GM12875 (cell line): Measurements from ENCODE around the gene SNUPN.

Experiments used
- H3K4me3 ChIP-seq: one replicate; pipeline ENCODE4 v1.5.1; 2011; ENCODE audit warnings: low read depth, low read length, control low read depth
- TF ChIP-seq, protein P1 (sequence below): IDR thresholded peaks from 2 replicates; pipeline ENCODE4 v1.5.1; 2011; ENCODE audit warnings: low read depth, mild to moderate bottlenecking, control low read depth, inconsistent platforms, low read length, moderate library complexity, borderline replicate concordance; ENCODE audit not compliant: insufficient read depth

Gene SNUPN

DNA sequence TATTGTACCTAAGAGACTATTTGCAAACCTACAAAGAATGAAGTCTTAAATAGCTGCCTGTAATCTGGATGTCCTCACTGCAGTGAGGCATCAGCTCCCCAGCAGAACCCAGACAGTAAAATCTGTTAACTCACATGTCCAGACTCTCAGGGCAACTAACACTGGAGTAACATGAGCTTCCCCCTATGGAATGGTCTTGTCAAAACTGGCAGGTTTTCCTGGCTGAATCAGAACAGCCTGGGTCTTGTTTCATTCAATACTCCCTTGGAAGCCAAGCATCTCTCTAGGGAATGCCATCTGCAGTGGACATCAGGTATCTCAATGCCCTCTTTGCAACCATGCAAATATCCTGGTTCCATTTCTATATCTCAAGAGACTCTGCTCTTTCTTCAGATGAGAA lies 70.8 kb downstream of the SNUPN start:
- TF ChIP-seq, protein P1, sequence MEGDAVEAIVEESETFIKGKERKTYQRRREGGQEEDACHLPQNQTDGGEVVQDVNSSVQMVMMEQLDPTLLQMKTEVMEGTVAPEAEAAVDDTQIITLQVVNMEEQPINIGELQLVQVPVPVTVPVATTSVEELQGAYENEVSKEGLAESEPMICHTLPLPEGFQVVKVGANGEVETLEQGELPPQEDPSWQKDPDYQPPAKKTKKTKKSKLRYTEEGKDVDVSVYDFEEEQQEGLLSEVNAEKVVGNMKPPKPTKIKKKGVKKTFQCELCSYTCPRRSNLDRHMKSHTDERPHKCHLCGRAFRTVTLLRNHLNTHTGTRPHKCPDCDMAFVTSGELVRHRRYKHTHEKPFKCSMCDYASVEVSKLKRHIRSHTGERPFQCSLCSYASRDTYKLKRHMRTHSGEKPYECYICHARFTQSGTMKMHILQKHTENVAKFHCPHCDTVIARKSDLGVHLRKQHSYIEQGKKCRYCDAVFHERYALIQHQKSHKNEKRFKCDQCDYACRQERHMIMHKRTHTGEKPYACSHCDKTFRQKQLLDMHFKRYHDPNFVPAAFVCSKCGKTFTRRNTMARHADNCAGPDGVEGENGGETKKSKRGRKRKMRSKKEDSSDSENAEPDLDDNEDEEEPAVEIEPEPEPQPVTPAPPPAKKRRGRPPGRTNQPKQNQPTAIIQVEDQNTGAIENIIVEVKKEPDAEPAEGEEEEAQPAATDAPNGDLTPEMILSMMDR = no peak
- no peak overlapping the region for H3K4me3 ChIP-seq

DNA sequence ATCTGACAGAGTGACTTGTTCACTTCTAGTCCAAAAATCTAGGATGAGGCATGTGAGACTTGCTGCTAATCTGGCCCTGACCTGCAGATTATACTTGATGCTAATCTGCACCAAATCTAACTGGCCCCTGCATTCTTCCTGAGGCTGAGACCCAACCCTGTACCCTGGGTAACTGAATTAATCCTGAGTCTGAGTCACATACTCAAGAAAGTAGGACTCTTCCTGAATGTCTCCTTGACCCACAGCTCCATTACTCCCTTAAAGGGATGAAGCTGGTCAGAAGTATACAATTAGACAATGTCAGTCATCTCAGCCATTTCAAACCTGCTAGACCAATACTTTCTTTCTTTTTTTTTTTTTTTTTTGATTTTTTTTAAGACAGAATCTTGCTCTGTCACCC lies 71.9 kb downstream of the SNUPN start:
- H3K4me3 ChIP-seq = no peak overlapping the region
- TF ChIP-seq, protein P1 = no peak

DNA sequence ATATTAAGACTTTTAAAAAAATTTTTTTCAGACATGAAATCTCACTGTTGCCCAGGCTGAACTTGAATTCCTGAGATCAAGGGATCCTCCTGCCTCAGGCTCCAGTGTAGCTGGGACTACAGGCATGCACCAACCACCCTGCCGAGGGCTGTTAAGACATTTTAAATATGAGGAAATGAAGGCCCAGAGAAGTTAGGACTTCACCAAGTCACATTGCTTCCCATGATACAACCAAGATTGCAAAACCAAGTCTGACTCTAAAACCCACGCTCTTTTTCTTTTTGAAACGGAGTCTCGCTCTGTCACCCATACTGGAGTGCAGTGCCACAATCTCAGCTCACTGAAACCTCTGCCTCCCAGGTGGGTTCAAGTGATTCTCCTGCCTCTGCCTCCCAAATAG lies 74.4 kb downstream of the SNUPN start:
- H3K4me3 ChIP-seq = no peak overlapping the region
- TF ChIP-seq, protein P1 = no peak
